ENCODE data around the gene SAMD4B. TPM values are rescaled to one million over a fixed set of nuclear protein-coding genes. Genes with fewer than 3 reads are reported as not detected.
A peak's percentile ranks its signal among the peaks of the same experiment; 100 is the strongest.
"Not testable (repeated sequence)": the region's sequence is repeated elsewhere in the genome, so short reads cannot be mapped to it uniquely, and the experiment has no call there.

Gene SAMD4B, protein sequence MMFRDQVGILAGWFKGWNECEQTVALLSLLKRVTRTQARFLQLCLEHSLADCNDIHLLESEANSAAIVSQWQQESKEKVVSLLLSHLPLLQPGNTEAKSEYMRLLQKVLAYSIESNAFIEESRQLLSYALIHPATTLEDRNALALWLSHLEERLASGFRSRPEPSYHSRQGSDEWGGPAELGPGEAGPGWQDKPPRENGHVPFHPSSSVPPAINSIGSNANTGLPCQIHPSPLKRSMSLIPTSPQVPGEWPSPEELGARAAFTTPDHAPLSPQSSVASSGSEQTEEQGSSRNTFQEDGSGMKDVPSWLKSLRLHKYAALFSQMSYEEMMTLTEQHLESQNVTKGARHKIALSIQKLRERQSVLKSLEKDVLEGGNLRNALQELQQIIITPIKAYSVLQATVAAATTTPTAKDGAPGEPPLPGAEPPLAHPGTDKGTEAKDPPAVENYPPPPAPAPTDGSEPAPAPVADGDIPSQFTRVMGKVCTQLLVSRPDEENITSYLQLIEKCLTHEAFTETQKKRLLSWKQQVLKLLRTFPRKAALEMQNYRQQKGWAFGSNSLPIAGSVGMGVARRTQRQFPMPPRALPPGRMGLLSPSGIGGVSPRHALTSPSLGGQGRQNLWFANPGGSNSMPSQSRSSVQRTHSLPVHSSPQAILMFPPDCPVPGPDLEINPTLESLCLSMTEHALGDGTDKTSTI
- total RNA-seq (ENCODE audit: insufficient read depth, low replicate concordance) = 35.9 TPM

DNA sequence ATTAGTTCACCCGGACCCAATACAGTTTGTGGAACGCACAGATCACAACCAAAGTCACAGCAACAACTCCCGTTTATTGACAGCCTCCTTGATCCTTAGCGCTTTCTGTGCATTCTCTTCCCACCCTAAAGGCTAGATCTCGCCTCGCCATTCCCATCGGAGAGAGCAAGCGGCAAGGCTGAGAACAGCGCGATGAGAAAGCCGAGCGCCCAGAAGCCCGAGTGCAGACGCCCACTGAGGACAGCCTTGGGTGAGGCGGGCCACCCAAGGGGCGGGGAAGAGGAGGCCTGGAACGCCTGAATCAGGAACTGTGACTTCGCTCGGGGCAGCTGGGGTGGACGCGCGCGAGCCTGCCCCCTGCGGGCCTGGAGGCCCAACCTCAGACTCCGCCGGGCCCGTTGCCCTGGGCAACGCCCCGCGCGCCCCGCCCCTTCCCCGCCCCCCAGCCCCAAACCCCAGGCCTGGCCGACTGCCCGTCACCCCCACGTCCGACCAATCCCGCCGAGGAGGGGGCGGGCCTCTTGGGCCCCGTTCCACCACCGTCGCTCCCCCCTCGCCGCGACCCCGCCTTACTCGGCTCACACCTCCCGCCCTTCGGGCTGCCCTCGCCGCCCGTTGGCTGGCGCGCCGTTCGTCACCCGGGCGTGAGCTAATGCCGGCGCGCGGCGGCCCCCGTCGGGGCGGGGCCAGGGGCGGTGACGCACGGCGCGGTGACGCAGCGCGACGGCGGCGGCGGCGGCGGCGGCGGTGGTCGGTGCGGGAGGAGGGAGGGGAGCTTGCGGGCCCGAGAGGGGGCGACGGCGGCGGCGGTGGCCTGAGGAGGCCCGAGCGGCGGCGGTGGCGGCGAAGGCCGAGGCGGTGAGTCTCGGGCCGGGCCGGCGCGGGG, at the start of gene SAMD4B:
Gene SAMD4B, plus strand, starts transcription at position 703 of the 886 bp plus-strand sequence. CDS start 14,473 bp downstream, outside the sequence.
- peak; percentile 99 for DNase-seq (ENCODE audit: low spot score)

DNA sequence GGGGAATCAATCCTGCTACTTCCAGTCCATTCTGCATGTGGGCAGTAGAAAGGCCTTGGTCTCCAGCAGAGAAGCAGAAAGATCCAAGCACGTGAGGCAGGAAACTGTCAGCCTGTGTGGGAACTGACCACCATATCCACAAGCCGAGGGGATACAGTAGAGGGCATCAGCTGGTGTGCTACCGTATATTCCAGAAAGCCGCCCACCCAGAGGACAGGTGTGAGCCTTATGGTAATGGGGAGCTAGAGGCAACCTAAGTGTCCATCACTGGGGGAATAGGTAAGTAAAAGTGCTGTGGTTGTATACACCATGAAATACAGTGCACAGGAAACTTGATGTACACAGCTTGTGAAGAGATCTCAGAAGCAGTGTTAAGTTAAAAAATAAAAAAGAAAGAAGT, 48.8 kb upstream of the SAMD4B start:
- no peak for DNase-seq (ENCODE audit: low spot score)

DNA sequence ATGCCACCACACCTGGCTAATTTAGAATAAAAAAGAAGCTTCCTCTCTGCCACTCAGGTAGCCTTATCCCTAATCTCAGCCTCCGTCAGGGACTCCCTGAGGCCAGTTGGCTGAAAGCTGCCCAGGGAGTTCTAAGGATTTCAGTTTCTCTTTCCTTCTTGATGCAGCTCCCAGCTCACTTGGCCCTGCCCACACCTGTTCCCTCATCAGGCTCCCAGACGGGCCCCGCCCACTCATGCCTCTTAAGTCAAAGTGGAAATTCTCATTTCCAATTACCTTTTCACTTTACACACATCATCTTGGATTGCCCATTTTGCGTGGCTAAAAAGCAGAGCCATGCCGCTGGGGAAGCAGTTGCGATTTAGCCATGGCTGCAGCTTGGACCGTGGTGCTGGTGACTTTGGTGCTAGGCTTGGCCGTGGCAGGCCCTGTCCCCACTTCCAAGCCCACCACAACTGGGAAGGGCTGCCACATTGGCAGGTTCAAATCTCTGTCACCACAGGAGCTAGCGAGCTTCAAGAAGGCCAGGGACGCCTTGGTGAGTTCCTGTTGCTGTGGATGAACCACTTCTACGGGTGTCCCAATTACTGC, 46.1 kb upstream of the SAMD4B start, which contains the start of gene IFNL1:
Gene IFNL1, plus strand, starts transcription at position 353 of the 591 bp plus-strand sequence. Its CDS starts 15 bp downstream, at position 368.
- DNase-seq (ENCODE audit: low spot score) = no peak

DNA sequence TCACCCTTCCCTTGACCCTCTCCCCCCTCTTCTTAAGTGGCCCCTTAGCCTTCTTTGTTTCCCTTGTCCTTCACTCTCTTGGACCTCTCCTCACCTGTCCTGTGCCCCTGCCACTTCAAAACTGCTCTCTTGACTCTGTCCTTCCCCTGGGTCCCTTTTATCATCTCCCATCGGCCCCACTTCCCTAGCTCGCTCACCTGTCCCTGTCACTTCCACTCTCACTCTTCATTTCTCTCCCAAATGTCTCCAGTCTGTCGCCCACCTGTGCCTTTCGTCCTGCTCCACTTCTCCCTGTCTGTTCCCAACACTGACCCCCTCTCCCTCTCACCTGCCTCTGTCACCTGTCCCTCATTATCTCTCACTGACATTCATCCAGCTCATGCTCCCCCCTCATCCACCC, 45.3 kb upstream of the SAMD4B start:
- DNase-seq (ENCODE audit: low spot score) = no peak

DNA sequence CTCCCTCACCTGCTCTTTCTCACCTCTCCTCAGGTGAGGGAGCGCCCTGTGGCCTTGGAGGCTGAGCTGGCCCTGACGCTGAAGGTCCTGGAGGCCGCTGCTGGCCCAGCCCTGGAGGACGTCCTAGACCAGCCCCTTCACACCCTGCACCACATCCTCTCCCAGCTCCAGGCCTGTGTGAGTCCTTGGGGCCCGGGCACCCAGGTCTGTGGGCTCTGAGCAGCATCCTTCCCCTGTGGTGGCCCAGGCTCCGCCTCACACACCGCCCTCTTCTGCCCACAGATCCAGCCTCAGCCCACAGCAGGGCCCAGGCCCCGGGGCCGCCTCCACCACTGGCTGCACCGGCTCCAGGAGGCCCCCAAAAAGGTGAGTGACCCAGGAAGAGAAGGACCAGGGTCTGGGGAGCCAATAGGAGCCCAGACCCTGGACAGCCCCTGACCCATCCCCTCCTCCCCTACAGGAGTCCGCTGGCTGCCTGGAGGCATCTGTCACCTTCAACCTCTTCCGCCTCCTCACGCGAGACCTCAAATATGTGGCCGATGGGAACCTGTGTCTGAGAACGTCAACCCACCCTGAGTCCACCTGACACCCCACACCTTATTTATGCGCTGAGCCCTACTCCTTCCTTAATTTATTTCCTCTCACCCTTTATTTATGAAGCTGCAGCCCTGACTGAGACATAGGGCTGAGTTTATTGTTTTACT, 44.1 kb upstream of the SAMD4B start:
- DNase-seq (ENCODE audit: low spot score) = no peak

DNA sequence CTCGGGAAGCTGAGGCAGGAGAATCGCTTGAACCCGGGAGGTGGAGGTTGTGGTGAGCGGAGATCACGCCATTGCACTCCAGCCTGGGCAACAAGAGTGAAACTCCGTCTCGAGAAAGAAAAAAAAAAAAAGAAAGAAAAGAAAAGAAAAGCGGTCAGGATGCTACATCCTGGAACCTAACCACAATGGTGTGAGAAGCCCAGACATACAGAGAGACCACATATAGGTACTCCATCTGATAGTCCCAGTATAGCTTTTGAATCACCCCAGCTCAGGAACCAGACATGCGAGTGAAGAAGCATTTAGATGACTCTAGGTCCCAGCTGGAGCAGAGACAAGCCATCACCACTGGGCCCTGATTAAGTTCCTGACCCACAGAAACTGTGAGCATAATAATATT, 42.8 kb upstream of the SAMD4B start:
- DNase-seq (ENCODE audit: low spot score) = no peak

DNA sequence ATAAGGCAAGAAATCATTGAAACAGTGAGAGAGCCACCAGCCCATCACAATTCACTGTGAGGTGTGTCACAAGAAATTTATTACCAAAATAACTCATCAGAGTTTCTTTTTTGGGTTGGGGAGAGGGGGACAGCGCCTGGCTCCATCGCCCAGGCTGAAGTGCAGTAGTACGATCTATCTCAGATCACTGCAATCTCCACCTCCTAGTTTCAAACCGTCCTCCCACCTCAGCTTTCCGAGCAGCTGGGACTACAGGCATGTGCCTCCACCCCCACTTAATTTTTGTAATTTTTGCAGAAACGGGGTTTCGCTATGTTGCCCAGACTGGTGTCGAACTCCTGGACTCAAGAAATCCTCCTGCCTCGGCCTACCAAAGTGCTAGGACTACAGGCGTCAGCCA, 42.4 kb upstream of the SAMD4B start:
- no peak for DNase-seq (ENCODE audit: low spot score)

DNA sequence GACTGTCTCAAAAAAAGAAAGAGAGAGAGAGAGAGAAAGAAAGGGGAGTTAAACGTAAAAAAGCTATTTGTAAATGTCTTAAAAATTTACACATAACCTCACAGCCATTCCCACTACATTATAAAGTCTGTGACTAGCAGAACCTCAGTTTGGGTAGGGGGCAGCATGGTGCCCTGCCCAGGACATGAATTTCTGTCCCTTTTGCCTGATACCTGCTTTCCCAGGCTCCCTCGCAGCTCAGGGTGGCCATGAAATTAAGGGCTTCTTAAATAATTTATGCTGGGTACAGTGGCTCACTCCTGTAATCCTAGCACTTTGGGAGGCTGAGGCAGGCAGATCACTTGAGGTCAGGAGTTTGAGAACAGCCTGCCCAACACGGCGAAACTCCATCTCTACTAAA, 41.2 kb upstream of the SAMD4B start:
- no peak for DNase-seq (ENCODE audit: low spot score)

DNA sequence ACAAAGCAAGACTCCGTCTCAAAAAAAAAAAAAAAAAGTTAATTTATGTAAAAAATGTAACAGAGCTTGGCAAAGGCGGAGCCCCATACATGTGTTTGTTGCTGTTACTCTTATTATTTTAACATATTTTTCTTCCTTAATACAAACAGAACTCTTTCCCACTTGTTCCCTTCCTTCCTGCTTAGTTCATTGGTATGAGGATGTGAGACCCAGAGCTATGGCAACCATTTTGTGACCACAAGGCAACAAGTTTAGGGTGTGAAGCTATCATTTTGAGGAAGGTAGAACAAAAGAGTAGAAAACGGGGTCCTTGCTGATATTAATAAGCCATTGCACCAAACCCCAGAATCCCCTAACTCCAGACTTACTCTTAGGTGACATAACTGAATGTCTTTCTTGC, 40.7 kb upstream of the SAMD4B start:
- no peak for DNase-seq (ENCODE audit: low spot score)

DNA sequence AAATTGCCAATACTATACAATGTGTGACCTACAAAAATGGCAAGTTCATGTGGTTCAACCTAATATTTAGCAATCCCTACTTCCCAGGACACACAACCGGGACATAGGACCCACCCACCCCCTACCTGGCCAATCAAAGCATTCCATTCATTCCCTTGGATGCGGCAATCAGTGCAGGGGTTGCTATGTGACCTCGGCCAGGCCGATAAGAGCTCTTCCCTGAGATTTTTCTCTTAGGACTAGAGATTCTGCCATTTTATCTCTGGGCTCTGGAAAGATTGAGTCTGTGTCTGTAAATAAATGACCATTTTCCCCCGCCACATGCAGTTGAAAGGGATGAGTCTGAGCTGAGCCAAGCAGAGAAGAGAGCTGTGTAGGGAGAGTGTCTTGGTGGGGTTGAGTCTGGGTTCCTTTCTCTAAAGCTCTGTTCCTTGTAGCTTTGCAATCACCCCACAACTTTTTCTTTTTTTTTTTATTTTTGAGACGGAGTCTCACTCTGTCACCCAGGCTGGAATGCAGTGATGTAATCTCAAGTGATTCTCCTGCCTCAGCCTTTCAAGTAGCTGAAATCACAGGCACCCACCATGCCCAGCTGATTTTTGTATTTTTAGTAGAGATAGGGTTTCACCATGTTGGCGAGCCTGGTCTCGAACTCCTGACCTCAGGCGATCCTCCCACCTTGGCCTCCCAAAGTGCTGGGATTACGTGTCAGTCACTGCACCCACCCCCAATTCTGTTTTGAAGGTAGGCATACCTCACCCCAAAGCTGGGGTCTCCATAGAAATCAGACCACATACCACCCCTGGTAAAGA, 38.6 kb upstream of the SAMD4B start:
- peak; percentile 60 for DNase-seq (ENCODE audit: low spot score)

DNA sequence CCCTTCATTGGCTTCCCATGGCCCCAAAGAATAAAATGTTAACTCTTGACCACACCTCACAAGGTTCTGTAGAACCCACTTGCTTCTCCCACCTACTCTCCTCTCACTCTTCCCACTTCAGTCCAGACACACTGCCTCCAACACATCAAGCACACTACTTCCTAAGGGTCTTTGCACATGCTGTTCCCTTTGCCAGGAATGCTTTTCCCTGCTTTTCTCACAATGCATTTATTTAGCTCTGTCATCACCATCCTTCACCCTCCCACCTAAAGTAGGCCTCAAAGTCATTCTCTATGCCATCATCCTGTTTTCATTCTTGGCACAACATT, 38.1 kb upstream of the SAMD4B start:
- no peak for DNase-seq (ENCODE audit: low spot score)

DNA sequence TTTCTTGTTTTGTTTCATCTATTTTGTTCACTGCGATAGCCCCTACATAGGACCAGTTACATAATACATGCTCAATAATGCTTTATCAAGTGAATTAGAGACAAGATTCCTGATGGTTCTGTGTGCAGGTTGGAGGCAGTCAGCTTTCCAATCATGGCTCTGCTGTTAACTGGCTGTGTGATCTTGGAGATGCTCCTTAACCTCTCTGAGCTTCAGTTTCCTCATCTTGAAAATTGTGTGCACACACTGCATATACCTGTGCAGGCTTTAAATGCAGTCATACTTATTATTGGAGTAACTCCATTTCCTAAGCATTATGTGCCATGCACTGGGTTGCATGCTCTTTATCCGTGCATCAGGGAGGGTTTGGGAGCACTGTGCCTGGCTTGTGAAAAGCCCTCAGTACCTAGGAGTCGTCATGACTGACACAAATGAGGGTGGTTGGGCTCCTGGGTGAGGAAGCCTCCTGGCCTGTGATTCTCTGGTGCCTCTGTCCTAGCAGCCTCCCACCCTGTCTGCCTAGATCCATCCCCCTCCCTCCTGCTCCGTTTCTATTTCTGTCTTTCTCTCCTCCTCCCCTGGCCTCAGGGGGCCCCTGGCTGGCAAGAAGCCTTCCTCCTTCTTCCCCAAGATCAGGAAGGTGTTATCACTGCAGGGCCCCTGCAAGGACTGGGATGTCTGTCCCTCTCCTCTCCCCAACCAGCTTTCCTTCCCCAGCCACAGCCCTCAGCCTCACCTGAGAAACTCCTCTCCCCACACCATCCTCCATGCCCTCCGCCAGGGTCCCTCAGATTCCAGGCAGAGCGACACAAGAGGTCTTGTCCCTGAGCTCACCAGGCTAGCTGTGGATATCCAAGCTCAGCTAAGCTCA, 37.3 kb upstream of the SAMD4B start:
- peak; percentile 76 for DNase-seq (ENCODE audit: low spot score)

DNA sequence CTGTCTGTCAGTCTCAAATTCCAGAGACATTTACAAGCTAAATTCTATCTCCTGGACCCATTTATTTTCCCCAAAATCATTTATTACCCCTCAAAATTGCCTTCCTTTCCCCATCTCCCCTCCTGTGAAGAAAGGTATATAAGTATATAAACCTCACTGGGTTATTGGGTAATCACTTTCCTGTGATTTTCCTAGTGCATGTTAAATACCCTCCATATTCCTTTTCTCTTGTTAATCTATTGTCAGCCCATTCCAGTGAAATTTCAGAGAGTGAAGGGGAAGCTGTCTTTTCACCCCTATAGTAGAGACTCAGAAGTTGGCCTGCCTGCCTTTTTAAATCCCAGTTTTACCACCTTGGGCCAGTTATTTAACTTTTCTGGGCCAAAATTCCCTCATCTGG, 36.1 kb upstream of the SAMD4B start:
- no peak for DNase-seq (ENCODE audit: low spot score)

DNA sequence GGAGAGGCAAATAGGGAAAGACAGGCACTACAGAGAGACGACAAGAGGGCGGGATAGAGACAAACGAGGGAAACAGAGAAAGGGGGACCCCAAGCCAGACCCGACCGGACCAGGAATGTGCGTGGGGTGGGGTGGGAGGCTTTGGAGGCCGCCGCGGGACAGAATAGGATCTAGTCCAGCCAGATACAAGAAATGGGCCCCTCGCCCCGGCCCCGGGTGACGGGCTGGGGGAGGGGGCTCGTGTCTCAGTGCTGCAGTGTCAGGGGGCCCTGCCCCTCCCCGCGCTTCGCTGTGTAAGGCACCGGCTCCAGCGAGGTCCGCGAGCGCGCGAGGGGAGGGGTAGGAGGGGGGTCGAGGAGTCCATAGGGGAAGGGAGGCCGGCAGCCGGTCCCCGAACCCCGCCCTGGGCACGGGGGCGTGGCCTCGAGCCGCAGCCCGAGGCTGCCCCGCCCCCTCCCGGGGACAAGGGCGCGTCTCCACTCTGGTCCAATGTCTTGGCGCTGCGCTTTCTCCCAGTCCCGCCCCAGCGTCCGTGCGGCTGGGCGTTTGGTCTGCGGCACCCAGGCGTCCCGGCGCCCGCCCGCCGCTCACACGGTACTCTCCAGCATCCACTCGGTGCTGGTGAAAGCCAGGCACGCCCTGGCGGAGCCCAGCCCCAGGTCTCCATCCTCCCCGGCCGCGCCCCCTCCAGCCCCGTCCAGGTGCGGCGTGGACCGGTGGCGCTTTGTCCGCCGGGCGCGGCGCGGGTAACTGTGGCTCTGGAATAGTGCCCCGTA, 35.0 kb upstream of the SAMD4B start:
- peak; percentile 78 for DNase-seq (ENCODE audit: low spot score)

DNA sequence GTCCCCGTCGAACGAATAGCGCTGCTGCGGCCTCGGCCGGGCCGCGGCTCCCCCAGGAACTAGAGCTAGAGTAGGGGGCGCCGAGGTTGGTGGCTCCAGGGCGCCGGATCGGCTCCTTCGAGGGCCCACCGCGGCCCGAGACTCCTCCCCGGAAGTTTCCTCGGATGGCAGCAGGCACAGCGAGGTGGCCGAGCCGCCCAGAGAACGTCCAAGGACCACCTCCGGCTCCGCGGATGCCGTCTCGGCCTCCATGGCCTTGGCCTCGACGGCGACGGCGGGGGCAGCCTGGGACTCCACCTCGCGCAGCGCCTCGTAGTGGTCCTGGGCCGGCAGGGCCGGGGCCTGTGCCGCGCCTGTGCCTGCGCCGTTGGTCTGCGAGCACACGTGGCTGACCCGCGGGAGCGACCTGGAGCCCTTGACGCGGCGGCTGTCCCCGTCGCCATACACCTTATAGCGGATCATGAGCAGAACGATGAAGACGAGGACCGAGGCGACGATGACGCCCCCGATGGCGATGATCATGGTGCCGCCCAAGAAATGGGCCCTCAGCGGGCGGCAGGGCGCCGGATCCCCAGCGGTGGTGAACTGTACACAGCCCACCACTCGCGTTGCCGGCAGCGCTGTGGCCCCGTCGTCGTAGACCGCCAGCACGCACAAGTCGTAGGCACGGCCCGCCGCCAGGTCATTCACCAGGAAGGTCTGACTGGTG, 34.2 kb upstream of the SAMD4B start:
- DNase-seq (ENCODE audit: low spot score) = no peak

DNA sequence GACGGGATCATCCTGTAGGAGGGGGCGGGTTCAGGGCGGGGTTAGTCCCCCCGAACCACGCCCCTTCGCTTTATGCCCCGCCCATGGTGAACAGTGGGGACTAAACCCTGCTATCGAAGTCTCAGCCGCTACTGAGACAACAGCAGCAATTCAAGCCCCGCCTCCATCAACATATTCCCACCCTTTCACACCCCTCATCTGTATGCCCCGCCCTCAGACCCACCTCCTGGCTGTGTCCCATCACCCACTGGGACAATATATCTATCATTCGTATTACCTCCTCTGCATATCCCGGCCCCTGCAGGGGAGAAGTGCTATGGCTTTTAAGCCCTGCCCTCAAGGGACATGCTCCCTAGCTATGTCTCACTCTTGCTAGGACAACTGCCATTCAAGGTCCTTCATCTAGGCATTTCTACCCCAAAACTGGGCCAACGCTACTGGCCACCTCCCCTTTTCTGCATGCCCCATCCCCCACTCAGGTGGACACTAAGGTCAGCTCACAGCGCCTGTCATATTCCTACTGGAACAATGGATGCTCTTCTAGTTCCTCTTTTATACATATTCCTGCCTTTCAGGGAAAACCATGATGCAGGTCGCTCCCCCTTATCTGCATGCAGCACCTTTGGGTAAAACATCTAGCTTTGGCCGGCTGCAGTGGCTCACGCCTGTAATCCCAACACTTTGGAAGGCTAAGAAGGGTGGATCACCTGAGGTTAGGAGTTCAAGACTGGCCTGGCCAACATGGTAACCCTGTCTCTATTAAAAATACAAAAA, 33.5 kb upstream of the SAMD4B start:
- DNase-seq (ENCODE audit: low spot score) = no peak

DNA sequence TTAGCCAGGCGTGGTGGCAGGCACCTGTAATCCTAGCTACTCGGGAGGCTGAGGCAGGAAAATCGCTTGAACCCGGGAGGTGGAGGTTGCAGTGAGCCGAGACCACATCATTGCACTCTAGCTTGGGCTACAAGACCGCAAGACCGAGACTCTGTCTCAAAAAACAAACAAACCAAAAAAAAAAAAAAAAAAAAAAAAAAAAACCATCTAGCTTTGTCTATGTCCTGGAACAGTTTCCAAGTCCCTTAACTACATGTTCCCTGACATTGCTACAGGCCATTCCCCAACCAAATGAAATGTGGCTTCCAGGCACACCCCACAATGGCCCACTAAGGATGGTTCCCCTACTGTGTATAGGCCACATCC, 32.9 kb upstream of the SAMD4B start:
- not testable (repeated sequence) for DNase-seq (ENCODE audit: low spot score)
